ENCODE results near the gene PELI2. TPM values are rescaled to one million over a fixed set of nuclear protein-coding genes. Genes with fewer than 3 reads are reported as not detected.
A peak's percentile ranks its signal among the peaks of the same experiment; 100 is the strongest.

The PELI2 gene
- total RNA-seq, 1 experiment from 2014 or later, result 23.5 TPM

GRCh38 chr14:56270921-56271320 is 152.7 kb downstream of the PELI2 start (continued):
- no peak for TF ChIP-seq JAZF1 (CRISPR knock-in tag; IDR thresholded peaks at IDR 0.05)
- no peak for TF ChIP-seq AFF4 (CRISPR knock-in tag; IDR thresholded peaks at IDR 0.05; ENCODE audit: borderline replicate concordance)
- TF ChIP-seq MYBL2 (CRISPR knock-in tag; IDR thresholded peaks at IDR 0.05), result no peak

DNA sequence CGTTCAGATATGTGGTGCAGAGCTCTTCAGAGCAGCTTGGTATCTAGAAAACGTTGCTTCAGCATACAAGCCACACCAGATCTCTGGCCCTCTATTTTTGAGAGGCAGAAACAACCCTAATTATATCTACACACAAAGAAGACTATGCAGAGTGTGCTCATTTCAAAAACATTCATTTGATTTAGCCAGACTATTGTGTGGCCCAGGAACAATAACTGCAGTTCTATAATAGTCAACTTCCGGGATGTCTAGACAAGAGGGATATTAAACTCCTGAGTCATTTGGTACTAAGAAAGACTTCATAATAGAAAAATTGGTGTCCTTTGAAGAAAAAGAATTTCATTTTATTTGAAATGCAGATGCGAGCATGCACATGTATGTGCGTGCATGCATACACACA is 153.8 kb downstream of the PELI2 start:
- Mint-ChIP-seq H3K4me1 (peaks cover 7% of the 10 kb centered on the region), H3K9me3 (peaks cover 25% of the 10 kb centered on the region), H3K4me3 (no peak overlapping the region), H3K36me3 (peaks cover 18% of the 10 kb centered on the region), H3K27ac (0 out of 2 replicates have a peak overlapping the region, but pooled peaks have one; percentile 24), H3K27me3 (ENCODE audit: low read depth) (no peaks in the 10 kb centered on the region)
- no peak for DNase-seq (ENCODE audit: low spot score)
- no peak for TF ChIP-seq ZNF396 (CRISPR knock-in tag; IDR thresholded peaks at IDR 0.05; ENCODE audit: borderline replicate concordance)
- no peak for TF ChIP-seq ZNF416 (CRISPR knock-in tag; IDR thresholded peaks at IDR 0.05)
- TF ChIP-seq CREB1 (CRISPR knock-in tag; IDR thresholded peaks at IDR 0.05), result no peak
- no peak for TF ChIP-seq TCF7 (CRISPR knock-in tag; IDR thresholded peaks at IDR 0.05; ENCODE audit: low read depth)
- TF ChIP-seq ZNF219 (CRISPR knock-in tag; IDR thresholded peaks at IDR 0.05; ENCODE audit: borderline replicate concordance), result no peak
- TF ChIP-seq TEAD1 (CRISPR knock-in tag; IDR thresholded peaks at IDR 0.05), result no peak
- no peak for ATAC-seq
- CTCF ChIA-PET, result no interaction called here
- POLR2A ChIA-PET, result no interaction called here

DNA sequence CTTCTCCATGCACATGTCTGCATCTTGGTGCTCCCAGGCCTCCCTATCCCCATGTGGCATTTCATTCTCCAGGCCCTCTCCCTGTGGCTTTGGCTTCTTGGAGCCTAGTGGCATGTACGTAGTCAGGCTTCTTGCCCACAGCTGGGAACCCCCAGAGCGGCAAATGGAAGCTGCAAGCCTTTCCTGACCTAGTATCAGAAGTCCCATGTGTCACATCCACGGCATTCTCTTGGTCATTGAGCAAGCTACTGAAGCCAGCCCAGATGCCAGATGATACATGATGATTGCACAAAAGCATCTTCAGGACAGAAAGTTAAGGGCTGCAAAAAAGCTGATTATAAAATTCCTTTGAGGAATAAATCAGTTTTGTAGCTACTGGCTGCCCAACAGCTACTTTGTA is 154.9 kb downstream of the PELI2 start:
- Mint-ChIP-seq H3K36me3 (peaks cover 20% of the 10 kb centered on the region), H3K4me1 (peaks cover 7% of the 10 kb centered on the region), H3K27me3 (ENCODE audit: low read depth) (no peaks in the 10 kb centered on the region), H3K4me3 (no peak overlapping the region), H3K27ac (no peak overlapping the region), H3K9me3 (peaks cover 31% of the 10 kb centered on the region)
- CTCF ChIA-PET, result interaction anchor here (1.2 kb wide), 1 partner anchor 24 kb away, joined by 3 read pairs; no protein-coding TSS in a partner anchor
- ATAC-seq (no peak), DNase-seq (ENCODE audit: low spot score) (no peak)
- TF ChIP-seq ZNF121 (CRISPR knock-in tag; IDR thresholded peaks at IDR 0.05), result no peak
- no peak for TF ChIP-seq RORB (CRISPR knock-in tag; IDR thresholded peaks at IDR 0.05)
- TF ChIP-seq GABPB1 (CRISPR knock-in tag; IDR thresholded peaks at IDR 0.05), result no peak
- TF ChIP-seq ZNF219 (CRISPR knock-in tag; IDR thresholded peaks at IDR 0.05; ENCODE audit: borderline replicate concordance), result no peak
- no peak for TF ChIP-seq SMAD3 (CRISPR knock-in tag; IDR thresholded peaks at IDR 0.05; ENCODE audit: borderline replicate concordance)
- TF ChIP-seq, protein P1, sequence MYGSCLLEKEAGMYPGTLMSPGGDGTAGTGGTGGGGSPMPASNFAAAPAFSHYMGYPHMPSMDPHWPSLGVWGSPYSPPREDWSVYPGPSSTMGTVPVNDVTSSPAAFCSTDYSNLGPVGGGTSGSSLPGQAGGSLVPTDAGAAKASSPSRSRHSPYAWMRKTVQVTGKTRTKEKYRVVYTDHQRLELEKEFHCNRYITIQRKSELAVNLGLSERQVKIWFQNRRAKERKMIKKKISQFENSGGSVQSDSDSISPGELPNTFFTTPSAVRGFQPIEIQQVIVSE (CRISPR knock-in tag; IDR thresholded peaks at IDR 0.05; ENCODE audit: borderline replicate concordance), result no peak
- no peak for TF ChIP-seq HMGA2 (CRISPR knock-in tag; IDR thresholded peaks at IDR 0.05)
- POLR2A ChIA-PET, result no interaction called here

DNA sequence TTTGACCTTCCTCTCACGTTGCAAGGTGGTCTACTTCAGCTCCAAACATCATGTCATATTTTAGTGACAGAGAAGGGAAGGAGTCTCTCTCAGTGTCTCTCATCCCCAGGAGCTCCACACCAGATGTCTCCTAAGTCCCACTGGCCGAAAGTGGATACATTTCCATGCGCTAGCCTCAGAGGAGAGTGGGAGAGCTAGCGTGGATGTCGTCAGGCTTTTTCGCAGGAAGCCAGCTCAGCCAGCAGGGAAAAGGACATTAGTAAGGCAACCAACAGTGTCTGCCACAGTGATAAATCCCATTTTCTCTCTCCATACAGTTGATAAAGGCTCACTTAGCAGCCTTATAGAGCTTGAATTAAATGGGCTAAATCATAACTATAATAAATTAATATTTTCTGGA is 155.7 kb downstream of the PELI2 start:
- ATAC-seq, result no peak
- no peak for DNase-seq (ENCODE audit: low spot score)
- H3K4me3 Mint-ChIP-seq, result no peak overlapping the region
- H3K4me1 Mint-ChIP-seq, result no peaks in the 10 kb centered on the region
- ChIA-PET POLR2A (no interaction called here), CTCF (no interaction called here)
- H3K36me3 Mint-ChIP-seq, result peaks cover 20% of the 10 kb centered on the region
- peaks cover 31% of the 10 kb centered on the region for H3K9me3 Mint-ChIP-seq
- no peak for TF ChIP-seq AFF4 (CRISPR knock-in tag; IDR thresholded peaks at IDR 0.05; ENCODE audit: borderline replicate concordance)
- TF ChIP-seq JUN (CRISPR knock-in tag; IDR thresholded peaks at IDR 0.05), result no peak
- no peak for TF ChIP-seq USF2 (CRISPR knock-in tag; IDR thresholded peaks at IDR 0.05)
- TF ChIP-seq ZNF121 (CRISPR knock-in tag; IDR thresholded peaks at IDR 0.05), result no peak
- TF ChIP-seq, protein P2, sequence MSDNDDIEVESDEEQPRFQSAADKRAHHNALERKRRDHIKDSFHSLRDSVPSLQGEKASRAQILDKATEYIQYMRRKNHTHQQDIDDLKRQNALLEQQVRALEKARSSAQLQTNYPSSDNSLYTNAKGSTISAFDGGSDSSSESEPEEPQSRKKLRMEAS (CRISPR knock-in tag; IDR thresholded peaks at IDR 0.05), result no peak
- TF ChIP-seq NFYB (CRISPR knock-in tag; conservative IDR thresholded peaks at IDR 0.05; ENCODE audit: low read depth), result no peak
- TF ChIP-seq OVOL2 (CRISPR knock-in tag; IDR thresholded peaks at IDR 0.05; ENCODE audit: borderline replicate concordance), result no peak
- no peaks in the 10 kb centered on the region for H3K27me3 Mint-ChIP-seq (ENCODE audit: low read depth)
- H3K27ac Mint-ChIP-seq, result no peak overlapping the region

All from WTC11 (cell line).